ENCODE data around the gene EBF3. TPM values are rescaled to one million over a fixed set of nuclear protein-coding genes. Genes with fewer than 3 reads are reported as not detected.

EBF3 gene
- total and polyA plus RNA-seq, 7 donors: 1.2 to 8.9 (median 4.5) TPM; not detected in 1

DNA sequence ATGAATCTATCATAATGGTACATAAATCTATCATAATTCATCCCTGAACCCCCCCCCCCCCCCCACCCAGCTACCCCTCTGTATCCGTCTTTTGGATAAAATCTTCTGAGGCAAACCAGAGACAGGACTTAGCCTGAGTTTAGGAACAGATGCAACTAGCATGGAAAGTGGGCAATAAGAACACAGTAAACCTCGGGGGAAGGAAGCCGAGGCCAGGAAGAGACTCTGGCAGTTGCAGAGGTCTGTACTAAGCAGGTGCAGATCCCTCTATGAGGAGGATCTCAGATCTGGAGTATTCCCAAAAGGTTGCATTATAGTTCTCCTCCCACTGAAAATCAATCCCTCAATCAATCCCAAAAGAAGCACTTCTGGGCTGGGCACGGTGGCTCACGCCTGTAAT, 87.2 kb downstream of the EBF3 start:
- no peaks in the 10 kb centered on the region for H3K9me3 ChIP-seq
- no peak overlapping the region for H3K27ac ChIP-seq
- no peak overlapping the region for H3K4me3 ChIP-seq
- TF ChIP-seq POLR2AphosphoS5 (IDR thresholded peaks at IDR 0.05) (no peak), POLR2A (IDR thresholded peaks at IDR 0.05) (no peak)
- TF ChIP-seq, protein P1, sequence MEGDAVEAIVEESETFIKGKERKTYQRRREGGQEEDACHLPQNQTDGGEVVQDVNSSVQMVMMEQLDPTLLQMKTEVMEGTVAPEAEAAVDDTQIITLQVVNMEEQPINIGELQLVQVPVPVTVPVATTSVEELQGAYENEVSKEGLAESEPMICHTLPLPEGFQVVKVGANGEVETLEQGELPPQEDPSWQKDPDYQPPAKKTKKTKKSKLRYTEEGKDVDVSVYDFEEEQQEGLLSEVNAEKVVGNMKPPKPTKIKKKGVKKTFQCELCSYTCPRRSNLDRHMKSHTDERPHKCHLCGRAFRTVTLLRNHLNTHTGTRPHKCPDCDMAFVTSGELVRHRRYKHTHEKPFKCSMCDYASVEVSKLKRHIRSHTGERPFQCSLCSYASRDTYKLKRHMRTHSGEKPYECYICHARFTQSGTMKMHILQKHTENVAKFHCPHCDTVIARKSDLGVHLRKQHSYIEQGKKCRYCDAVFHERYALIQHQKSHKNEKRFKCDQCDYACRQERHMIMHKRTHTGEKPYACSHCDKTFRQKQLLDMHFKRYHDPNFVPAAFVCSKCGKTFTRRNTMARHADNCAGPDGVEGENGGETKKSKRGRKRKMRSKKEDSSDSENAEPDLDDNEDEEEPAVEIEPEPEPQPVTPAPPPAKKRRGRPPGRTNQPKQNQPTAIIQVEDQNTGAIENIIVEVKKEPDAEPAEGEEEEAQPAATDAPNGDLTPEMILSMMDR (IDR thresholded peaks at IDR 0.05): no peak
- H3K27me3 ChIP-seq: no peaks in the 10 kb centered on the region
- no peaks in the 10 kb centered on the region for H3K36me3 ChIP-seq
- H3K4me1 ChIP-seq: no peaks in the 10 kb centered on the region
- no peak for DNase-seq
- 81 to 88% methylated on average over 5 of the region's 5 CpGs for WGBS, 2 donors
- intact Hi-C loops (cut with DNase I): no loop called here

GRCh38 chr10:129875993-129876726, 87.9 kb downstream of the EBF3 start:
- Histone ChIP-seq H3K27ac (no peak overlapping the region), H3K36me3 (no peaks in the 10 kb centered on the region), H3K4me1 (peaks cover 0 to 2% (median 0%) of the 10 kb centered on the region in 4 donors), H3K9me3 (no peaks in the 10 kb centered on the region), H3K27me3 (no peaks in the 10 kb centered on the region), H3K4me3 (no peak overlapping the region)
- no peak for DNase-seq
- TF ChIP-seq EP300 (IDR thresholded peaks at IDR 0.05): no peak
- no peak for TF ChIP-seq POLR2A (IDR thresholded peaks at IDR 0.05)
- no peak for TF ChIP-seq POLR2AphosphoS5 (IDR thresholded peaks at IDR 0.05)
- TF ChIP-seq, protein P1 (IDR thresholded peaks at IDR 0.05): no peak
- intact Hi-C loops (cut with DNase I): no loop called here
- WGBS, 2 donors: 74 to 85% methylated on average over 11 of the region's 11 CpGs

GRCh38 chr10:129873351-129873750, 90.7 kb downstream of the EBF3 start:
- Histone ChIP-seq H3K36me3 (no peaks in the 10 kb centered on the region), H3K27ac (no peak overlapping the region), H3K4me3 (no peak overlapping the region), H3K27me3 (no peaks in the 10 kb centered on the region), H3K9me3 (no peaks in the 10 kb centered on the region), H3K4me1 (peaks cover 0 to 7% (median 0%) of the 10 kb centered on the region in 4 donors)
- WGBS, 2 donors: 93 to 94% methylated on average over 16 of the region's 16 CpGs
- intact Hi-C loops (cut with DNase I): no loop called here
- no peak for DNase-seq
- TF ChIP-seq EP300 (IDR thresholded peaks at IDR 0.05): no peak
- TF ChIP-seq, protein P1 (IDR thresholded peaks at IDR 0.05): no peak
- no peak for TF ChIP-seq POLR2A (IDR thresholded peaks at IDR 0.05)
- no peak for TF ChIP-seq POLR2AphosphoS5 (IDR thresholded peaks at IDR 0.05)

DNA sequence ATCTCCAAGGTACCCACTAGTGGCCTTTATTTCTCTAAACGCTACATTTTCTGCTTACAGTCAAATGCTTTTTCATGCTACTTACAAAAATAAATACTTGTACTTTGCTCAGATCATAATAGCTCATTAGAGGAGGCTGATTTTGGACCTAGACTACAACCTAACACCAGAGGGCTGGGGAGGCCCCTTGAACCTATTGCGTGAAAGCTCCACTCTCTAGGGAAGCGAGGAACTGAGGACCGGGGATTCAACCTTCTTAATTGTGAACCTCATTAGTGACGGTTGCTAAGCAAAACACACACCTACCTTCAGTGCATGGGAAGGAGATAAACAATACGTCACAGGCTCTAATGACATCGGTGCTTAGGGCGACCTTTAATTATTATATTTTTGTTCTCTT, 92.1 kb downstream of the EBF3 start:
- no peak overlapping the region for H3K4me3 ChIP-seq
- intact Hi-C loops (cut with DNase I): no loop called here
- no peak for DNase-seq
- TF ChIP-seq, protein P1 (IDR thresholded peaks at IDR 0.05): no peak
- TF ChIP-seq POLR2AphosphoS5 (IDR thresholded peaks at IDR 0.05): no peak
- no peak for TF ChIP-seq EP300 (IDR thresholded peaks at IDR 0.05)
- no peak for TF ChIP-seq POLR2A (IDR thresholded peaks at IDR 0.05)
- H3K27me3 ChIP-seq: no peaks in the 10 kb centered on the region
- no peaks in the 10 kb centered on the region for H3K36me3 ChIP-seq
- WGBS, 2 donors: 86 to 93% methylated on average over 8 of the region's 8 CpGs
- H3K27ac ChIP-seq: no peak overlapping the region
- peaks cover 0 to 7% (median 0%) of the 10 kb centered on the region in 4 donors for H3K4me1 ChIP-seq
- H3K9me3 ChIP-seq: no peaks in the 10 kb centered on the region

All from sigmoid colon (tissue), 7 donors.